Activated CD4-positive, alpha-beta T cell treated with anti-CD3 and anti-CD28 coated beads for 24 hours (primary cell): Measurements from ENCODE around the gene SULT1C4.
"Not testable (repeated sequence)": the region's sequence is repeated elsewhere in the genome, so short reads cannot be mapped to it uniquely, and the experiment has no call there.

Experiments used
- DNase-seq, 2 donors: peaks; one replicate each; pipeline ENCODE4 v3.0.0-alpha.2; 2020; ENCODE audit warnings: low read depth in 2 of 2

SULT1C4 gene

DNA sequence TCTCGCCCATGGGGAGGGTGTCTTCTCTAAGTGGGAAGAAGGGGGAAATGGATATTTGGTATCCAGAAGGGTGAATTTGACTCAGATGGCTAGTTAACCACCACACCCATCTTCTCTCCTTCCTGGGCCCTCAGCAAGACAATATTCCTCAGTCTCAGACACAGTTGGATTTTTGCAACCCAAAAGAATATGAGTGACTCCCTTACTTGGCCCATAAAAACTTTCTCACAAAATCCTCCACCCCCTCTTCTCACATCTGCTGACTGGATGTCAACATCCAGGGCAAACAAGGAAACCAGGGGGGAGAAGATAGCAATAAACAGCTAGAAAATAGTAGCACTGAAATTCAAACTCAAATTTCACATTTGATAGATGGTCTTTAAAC, 35.9 kb downstream of the SULT1C4 start:
- DNase-seq, result no peak

DNA sequence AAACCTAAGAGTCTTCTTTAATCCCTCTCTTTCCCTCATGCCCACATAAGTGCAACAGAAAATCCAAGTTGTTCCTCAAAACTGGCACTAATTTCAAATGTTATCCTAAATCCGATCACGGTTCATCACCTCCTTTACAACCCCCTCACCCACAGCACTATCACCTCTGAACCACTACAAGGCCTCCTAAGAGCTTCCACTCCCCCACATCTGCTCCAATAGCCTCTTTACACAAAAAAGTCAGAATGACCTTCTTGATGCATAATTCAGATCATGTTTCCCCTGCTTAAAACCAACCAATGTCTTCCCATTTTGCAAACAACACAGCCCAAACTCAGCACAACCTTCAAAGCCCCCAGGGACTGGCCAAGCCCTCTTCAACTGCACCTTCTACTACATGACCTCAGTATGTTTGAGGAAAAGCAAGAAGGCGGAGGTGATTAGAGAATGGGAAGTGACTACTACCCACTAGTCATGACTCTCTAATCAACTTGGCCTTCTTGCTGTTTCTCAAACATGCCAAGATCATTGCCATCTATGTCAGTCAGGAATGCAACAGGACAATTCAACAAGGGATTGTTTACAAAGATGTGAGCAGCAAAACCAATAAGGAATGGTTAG, 36.6 kb downstream of the SULT1C4 start:
- DNase-seq, result no peak

DNA sequence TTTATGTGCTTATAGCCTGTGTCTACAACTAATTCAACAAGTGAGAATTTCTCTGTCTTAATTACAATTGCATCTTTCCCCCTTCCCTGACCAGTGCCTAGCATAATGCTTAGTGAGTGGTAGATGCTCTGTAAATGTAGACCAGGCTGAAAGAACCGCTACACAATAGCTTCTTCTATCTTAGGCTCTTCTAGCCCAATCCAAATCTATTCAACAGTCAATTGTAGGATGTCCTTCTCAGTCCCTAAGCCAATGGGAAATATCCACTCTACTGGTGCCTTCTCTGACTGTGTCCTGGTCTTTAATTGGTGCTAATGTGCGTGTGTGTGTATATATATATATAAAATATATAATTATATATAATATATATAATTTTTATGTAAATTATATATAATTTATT, 37.2 kb downstream of the SULT1C4 start:
- no peak for DNase-seq

DNA sequence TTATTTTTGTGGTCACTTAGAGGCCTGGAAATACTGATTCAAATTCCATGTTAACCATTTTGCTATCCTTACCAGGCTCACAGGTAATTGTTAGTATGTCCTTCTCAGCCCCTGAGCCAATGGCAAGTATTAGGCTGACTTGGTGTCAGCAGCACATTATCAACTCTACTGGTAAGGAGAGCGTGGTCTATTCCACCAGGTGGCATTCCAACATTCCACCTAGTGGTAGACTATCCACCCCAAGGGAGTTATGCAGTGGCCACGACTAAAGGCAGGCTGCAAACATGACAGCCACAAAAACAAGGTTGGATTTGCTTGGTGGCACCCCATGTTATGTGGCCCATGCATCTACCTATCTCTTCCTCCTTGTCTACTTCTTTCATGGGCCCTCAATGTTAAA, 39.5 kb downstream of the SULT1C4 start:
- no peak for DNase-seq

DNA sequence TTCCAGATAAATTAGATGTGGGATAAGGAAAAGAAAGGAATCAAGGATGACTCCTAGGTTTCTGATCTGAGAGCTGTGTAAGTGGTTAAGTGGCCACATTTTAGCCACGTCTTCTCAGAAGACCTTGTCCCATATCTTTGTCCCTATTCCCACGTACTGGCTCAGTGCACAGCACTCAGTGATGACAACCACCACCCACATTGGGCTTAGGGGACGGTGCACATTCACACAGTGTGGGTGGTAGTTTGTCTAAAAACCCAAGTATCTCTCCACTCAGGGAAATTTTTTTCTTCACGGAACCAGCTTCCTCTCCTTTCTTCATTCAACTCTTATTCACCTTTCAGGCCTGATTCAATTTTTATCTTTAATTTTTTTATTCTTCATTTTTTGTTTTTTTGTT, 40.7 kb downstream of the SULT1C4 start:
- no peak for DNase-seq

DNA sequence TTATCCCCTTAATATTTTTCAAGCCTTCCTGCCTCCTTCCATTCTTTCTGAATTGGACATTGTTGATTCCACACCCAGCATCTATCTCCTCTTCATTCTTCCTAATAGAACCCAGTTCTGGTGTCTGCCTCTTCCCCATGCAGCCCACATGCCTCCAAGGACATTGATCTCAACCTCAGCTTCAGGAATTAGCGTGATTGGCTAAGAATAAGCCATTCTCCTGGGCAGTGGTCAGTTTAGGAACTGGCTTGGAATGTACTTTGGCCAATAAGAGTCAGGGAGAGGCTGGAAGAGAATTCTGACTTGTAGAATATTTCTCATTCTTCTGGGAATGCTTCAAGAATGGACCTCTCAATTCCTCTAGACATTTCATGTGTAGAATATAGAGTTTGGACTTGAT, 45.3 kb downstream of the SULT1C4 start:
- DNase-seq, result no peak

DNA sequence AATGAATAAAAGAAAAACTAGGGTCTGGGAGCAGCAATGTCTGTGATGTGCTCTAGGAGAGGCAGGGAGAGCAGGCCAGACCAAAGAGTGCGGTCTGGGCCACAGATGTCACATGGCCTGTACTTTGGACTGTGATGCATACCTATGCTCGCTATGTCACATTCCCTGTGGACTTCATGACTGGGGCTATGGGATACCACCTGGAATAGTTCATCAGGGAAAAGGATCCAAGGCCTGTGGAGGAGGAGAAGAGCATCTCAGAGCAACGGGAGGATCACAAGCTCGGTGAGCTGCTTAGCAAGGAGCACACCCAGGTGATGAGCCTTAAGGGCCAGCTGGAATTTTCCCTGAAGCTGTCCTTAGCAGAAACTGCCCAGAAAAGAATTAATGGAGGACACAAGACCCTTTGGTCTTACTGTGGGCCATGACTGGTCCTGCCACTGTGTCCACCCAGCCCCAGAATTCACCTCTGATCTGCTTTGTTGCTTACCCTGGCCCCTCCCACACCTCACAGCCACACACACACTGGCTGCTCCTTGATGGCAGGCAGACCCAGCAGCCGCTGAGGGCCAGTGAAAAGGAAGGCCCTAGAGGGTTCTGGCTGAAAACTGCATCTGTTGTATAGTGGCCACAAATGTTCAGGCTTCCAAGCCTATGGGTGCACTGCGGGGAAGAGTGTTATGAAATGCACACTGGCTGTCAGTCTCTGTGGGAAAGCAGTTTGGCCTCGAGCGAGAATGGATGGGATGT, 45.9 kb downstream of the SULT1C4 start:
- DNase-seq, result no peak

DNA sequence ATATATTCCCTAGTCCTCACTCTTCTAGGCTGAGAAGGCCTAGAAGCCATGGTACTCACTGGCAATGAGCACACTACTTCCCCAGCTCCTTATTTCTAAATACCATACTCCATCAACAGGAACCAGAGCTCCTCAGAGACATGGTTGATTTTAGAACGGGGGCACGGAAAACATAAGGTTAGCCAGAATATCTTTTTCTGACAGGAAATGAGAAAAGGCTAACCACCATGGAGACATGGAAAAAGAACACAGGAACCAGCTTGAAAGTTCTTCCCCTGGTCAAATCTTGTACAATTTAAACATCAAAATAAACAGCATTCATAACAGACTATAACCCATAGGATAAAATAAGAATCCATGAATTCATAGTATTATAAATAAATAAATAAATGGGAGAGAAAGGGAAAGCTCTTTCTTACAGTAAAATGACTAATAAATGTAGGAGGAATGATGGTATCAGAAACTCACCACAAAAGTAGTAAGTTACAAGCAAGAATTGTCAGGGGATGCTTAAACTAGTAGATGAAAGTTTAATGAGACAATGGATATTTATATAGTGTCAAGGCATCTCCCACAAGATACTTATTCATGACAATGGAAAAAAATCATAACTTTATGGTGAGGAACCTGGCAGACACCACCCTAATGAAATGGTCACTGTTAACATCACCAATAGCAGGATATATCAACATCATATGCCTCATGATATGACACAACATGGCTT, 50.7 kb downstream of the SULT1C4 start:
- no peak for DNase-seq

DNA sequence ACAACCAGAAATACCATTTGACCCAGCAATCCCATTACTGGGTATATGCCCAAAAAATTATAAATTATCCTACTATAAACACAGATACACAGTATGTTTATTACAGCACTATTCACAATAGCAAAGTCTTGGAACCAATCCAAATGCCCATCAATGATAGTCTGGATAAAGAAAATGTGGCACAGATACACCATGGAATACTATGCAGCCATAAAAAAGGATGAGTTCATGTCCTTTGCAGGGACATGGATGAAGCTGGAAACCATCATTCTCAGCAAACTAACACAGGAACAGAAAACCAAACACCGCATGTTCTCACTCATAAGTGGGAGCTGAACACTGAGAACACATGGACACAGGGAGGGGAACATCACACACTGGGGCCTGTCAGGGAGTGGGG, 57.8 kb downstream of the SULT1C4 start:
- DNase-seq, result not testable (repeated sequence)

DNA sequence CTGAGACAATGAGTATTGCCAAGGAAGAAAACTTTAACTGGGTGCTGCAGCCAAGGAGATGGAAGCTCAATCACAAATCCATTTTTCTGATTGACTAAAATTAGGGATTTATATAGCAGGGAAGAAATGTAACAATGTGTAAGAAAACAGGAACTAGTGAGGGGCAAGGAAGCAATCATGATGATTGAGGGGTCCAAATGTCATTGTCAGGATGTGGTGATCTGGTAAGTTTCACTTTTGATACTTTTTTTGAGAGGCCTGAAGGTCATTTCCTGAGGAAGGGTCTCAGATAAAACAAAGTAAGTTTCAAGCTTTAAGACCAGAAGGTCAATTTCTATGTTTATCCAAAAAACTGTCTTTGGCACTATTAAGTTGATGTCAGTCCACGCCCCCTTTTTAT, 59.2 kb downstream of the SULT1C4 start:
- no peak for DNase-seq
